BE2C (cell line): ENCODE results near the gene PDPK1. TPM values are rescaled to one million over a fixed set of nuclear protein-coding genes. Genes with fewer than 3 reads are reported as not detected.

Experiments
- DNase-seq: peaks from one replicate; pipeline ENCODE4 v3.0.0-alpha.2; 2020
- H3K27me3 ChIP-seq: fragments of 250-450 bp; sonication (Bioruptor Pico); 2 replicates; pipeline ENCODE4 v1.5.1; 2020; ENCODE audit warnings: mild to moderate bottlenecking
- H3K36me3 ChIP-seq: fragments of 250-450 bp; sonication (Bioruptor Pico); 2 replicates; pipeline ENCODE4 v1.5.1; 2020; ENCODE audit warnings: mild to moderate bottlenecking
- H3K4me1 ChIP-seq: fragments of 250-450 bp; sonication (Bioruptor Pico); 2 replicates; pipeline ENCODE4 v1.5.1; 2020
- H3K4me3 ChIP-seq: 2 replicates; pipeline ENCODE4 v1.5.1; 2011; ENCODE audit warnings: low read depth, low read length
- H3K9me3 ChIP-seq: fragments of 250-450 bp; sonication (Bioruptor Pico); 2 replicates; pipeline ENCODE4 v1.5.1; 2020
- polyA plus RNA-seq: library from polyadenylated mRNA; unstranded; fragments of >200 nt; gene quantifications from one replicate; pipeline ENCODE4 v1.2.1, GENCODE V29; 2012; ENCODE audit warnings: low read depth, missing spikeins; ENCODE audit not compliant: insufficient read length, insufficient read depth
- TF ChIP-seq, protein P1 (sequence below): IDR thresholded peaks from 2 replicates; pipeline ENCODE4 v1.5.1; 2012; ENCODE audit warnings: mild to moderate bottlenecking, low read depth, low read length

Gene PDPK1
- 52.4 TPM for polyA plus RNA-seq

- peak; percentile 96 for DNase-seq
- H3K27me3 ChIP-seq: no peaks in the 10 kb centered on the region
- TF ChIP-seq, protein P1, sequence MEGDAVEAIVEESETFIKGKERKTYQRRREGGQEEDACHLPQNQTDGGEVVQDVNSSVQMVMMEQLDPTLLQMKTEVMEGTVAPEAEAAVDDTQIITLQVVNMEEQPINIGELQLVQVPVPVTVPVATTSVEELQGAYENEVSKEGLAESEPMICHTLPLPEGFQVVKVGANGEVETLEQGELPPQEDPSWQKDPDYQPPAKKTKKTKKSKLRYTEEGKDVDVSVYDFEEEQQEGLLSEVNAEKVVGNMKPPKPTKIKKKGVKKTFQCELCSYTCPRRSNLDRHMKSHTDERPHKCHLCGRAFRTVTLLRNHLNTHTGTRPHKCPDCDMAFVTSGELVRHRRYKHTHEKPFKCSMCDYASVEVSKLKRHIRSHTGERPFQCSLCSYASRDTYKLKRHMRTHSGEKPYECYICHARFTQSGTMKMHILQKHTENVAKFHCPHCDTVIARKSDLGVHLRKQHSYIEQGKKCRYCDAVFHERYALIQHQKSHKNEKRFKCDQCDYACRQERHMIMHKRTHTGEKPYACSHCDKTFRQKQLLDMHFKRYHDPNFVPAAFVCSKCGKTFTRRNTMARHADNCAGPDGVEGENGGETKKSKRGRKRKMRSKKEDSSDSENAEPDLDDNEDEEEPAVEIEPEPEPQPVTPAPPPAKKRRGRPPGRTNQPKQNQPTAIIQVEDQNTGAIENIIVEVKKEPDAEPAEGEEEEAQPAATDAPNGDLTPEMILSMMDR: no peak
- H3K4me1 ChIP-seq: no peaks in the 10 kb centered on the region
- H3K9me3 ChIP-seq: no peaks in the 10 kb centered on the region
- peak within 1 kb of the TSS; percentile 66 for H3K4me3 ChIP-seq
- H3K36me3 ChIP-seq: no peaks in the 10 kb centered on the region
Measured at GRCh38 chr16:2537451-2538379, at the start of gene PDPK1. PDPK1 (plus strand) TSS chr16:2538021; CDS start chr16:2538113, 92 bp downstream.

GRCh38 chr16:2489581-2489980, 48.2 kb upstream of the PDPK1 start:
- TF ChIP-seq, protein P1: no peak
- no peak for DNase-seq
- H3K9me3 ChIP-seq: no peaks in the 10 kb centered on the region
- peaks cover 13% of the 10 kb centered on the region for H3K36me3 ChIP-seq
- H3K4me3 ChIP-seq: no peak overlapping the region
- peaks cover 13% of the 10 kb centered on the region for H3K4me1 ChIP-seq
- no peaks in the 10 kb centered on the region for H3K27me3 ChIP-seq

DNA sequence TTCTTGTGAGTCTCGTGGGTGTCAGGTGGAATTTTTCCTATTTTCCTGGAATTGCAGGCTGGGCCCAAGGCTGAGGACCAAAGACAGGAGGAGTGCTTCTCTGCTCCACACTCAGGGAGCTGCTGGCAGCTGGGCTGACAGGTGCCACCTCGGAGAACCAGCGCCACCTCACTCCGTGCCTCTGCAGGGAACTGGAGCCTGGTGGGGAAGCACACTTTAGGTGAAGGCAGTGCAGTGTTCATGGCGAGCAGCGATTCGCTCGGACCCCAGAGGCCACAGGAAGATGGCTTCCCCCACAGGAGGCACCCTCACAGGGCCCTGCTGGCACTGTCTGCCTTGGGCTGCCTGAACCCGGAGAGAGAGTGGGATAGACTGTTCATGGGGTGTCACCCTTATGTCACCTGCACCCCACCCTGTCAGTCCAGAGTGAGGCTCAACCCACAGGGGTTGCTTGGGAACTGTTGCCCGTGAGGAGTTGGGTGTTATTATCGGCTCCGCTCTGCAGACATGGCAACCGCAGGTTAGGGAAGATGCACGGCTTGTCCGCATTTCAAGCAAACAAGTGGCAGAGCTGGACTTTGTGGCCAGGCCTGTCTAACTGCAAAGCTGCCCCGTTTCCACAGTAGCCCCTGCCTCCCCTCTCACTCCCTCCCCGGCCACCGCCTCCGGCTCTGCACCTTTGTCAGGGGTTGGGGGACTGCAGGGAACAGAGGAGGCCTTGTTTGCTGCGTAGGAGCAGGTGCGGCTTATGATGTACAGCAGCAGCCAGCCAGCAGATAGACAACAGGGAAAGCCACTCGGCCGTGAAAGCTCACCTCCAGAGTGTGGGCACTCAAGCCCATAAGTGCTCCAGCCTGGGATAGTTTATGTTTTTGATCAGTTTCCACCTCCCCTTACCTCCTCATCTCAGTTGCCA, 47.4 kb upstream of the PDPK1 start:
- no peaks in the 10 kb centered on the region for H3K27me3 ChIP-seq
- no peak overlapping the region for H3K4me3 ChIP-seq
- H3K36me3 ChIP-seq: peaks cover 8% of the 10 kb centered on the region
- H3K4me1 ChIP-seq: peaks cover 13% of the 10 kb centered on the region
- TF ChIP-seq, protein P1: no peak
- H3K9me3 ChIP-seq: no peaks in the 10 kb centered on the region
- no peak for DNase-seq

DNA sequence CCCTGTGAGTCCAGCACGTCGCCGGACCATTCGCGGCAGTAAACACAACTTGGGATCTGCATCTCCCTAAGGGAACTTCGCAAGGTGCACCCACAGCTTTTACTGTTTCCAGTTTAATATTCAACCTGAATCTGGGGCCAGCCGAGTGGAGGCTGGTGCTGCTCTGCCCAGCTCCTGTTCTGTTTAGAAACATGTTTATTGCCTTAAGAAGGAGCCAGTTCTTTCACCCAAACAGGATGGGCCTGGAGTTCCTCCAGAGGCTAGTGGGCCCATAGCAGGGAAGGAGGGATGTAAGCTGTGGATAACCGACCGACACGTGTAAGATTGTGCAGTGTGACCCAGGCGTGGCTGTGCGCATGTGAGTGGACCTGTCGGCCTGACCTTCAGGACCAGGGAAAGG, 45.5 kb upstream of the PDPK1 start:
- DNase-seq: no peak
- TF ChIP-seq, protein P1: no peak
- H3K9me3 ChIP-seq: no peaks in the 10 kb centered on the region
- no peaks in the 10 kb centered on the region for H3K27me3 ChIP-seq
- H3K4me1 ChIP-seq: peaks cover 16% of the 10 kb centered on the region
- peaks cover 20% of the 10 kb centered on the region for H3K36me3 ChIP-seq
- no peak overlapping the region for H3K4me3 ChIP-seq

GRCh38 chr16:2493605-2494004, 44.2 kb upstream of the PDPK1 start:
- Histone ChIP-seq H3K4me1 (peaks cover 16% of the 10 kb centered on the region), H3K9me3 (no peaks in the 10 kb centered on the region), H3K36me3 (peaks cover 31% of the 10 kb centered on the region), H3K27me3 (no peaks in the 10 kb centered on the region), H3K4me3 (no peak overlapping the region)
- DNase-seq: no peak
- TF ChIP-seq, protein P1: no peak
